T-helper 17 cell (primary cell): ENCODE measurements around the gene ACIN1. TPM values are rescaled to one million over a fixed set of nuclear protein-coding genes. Genes with fewer than 3 reads are reported as not detected.

Experiments
- ATAC-seq: fragments of 150-1000 bp; cut with Tn5 transposase; 2 replicates; pipeline ENCODE4 v1.10.0; 2021; ENCODE audit warnings: mild to moderate bottlenecking, moderate library complexity
- DNase-seq, 3 donors: peaks; one replicate each; pipeline versions ENCODE4 v3.0.0 to v3.0.0-alpha.2; 2020 to 2021
- H3K9me3 ChIP-seq: one replicate; pipeline ENCODE4 v1.7.0; 2013; ENCODE audit warnings: low read length, mild to moderate bottlenecking; ENCODE audit not compliant: control insufficient read depth, poor library complexity, severe bottlenecking
- H3K27ac Mint-ChIP-seq: one replicate; pipeline ENCODE4 v1.8.0; 2022; ENCODE audit warnings: mild to moderate bottlenecking, moderate library complexity, mixed read lengths
- H3K27me3 Mint-ChIP-seq: one replicate; pipeline ENCODE4 v1.8.0; 2022; ENCODE audit warnings: mixed read lengths
- H3K36me3 Mint-ChIP-seq: one replicate; pipeline ENCODE4 v1.8.0; 2022; ENCODE audit warnings: low read depth, mixed read lengths
- H3K4me1 Mint-ChIP-seq: one replicate; pipeline ENCODE4 v1.8.0; 2022; ENCODE audit warnings: mild to moderate bottlenecking, mixed read lengths
- H3K4me3 Mint-ChIP-seq: one replicate; pipeline ENCODE4 v1.8.0; 2022; ENCODE audit warnings: mild to moderate bottlenecking, moderate library complexity, mixed read lengths
- total RNA-seq, 4 donors: library from RNA in 2 of 4; stranded (reverse) in 2 of 4; gene quantifications; one replicate each; pipeline ENCODE4 v1.2.3 and lab custom pipeline; 2022 to 2026

Gene ACIN1
- total RNA-seq, 2 donors from 2014 or later = 264 to 298 TPM

- peak overlapping the region; percentile 88 for H3K27ac Mint-ChIP-seq
- no peaks in the 10 kb centered on the region for H3K36me3 Mint-ChIP-seq
- no peaks in the 10 kb centered on the region for H3K9me3 ChIP-seq
- peak; percentile 65 for ATAC-seq
- peaks cover 13% of the 10 kb centered on the region for H3K27me3 Mint-ChIP-seq
- H3K4me1 Mint-ChIP-seq = peaks cover 28% of the 10 kb centered on the region
- peak in 1 of 3 donors; percentile 19 for DNase-seq
- H3K4me3 Mint-ChIP-seq = peak overlapping the region; percentile 77
These were observed 24.7 kb upstream of the ACIN1 start for GRCh38 chr14:23119363-23120327.

- DNase-seq (no peak), ATAC-seq (no peak)
- Mint-ChIP-seq H3K4me3 (peak within 1 kb of the TSS; percentile 77), H3K4me1 (peaks cover 27% of the 10 kb centered on the region), H3K36me3 (peaks cover 2% of the 10 kb centered on the region), H3K27me3 (peaks cover 19% of the 10 kb centered on the region), H3K27ac (peak within 1 kb of the TSS; percentile 86)
- no peaks in the 10 kb centered on the region for H3K9me3 ChIP-seq
These were observed 23.8 kb upstream of the ACIN1 start, which contains the start of gene CEBPE for GRCh38 chr14:23118506-23119362. Gene CEBPE (minus strand): TSS chr14:23119255. CDS start chr14:23119091, 164 bp downstream.

- Mint-ChIP-seq H3K4me1 (peaks cover 27% of the 10 kb centered on the region), H3K27ac (peak overlapping the region; percentile 16), H3K4me3 (peak overlapping the region; percentile 19), H3K36me3 (peaks cover 2% of the 10 kb centered on the region), H3K27me3 (peaks cover 19% of the 10 kb centered on the region)
- no peaks in the 10 kb centered on the region for H3K9me3 ChIP-seq
- no peak for DNase-seq
- ATAC-seq = no peak
These were observed 22.6 kb upstream of the ACIN1 start for GRCh38 chr14:23117371-23118020.

GRCh38 chr14:23115918-23116317 lies 21.0 kb upstream of the ACIN1 start:
- DNase-seq = no peak
- no peak overlapping the region for H3K4me3 Mint-ChIP-seq
- peaks cover 19% of the 10 kb centered on the region for H3K4me1 Mint-ChIP-seq
- no peak overlapping the region for H3K27ac Mint-ChIP-seq
- peaks cover 19% of the 10 kb centered on the region for H3K27me3 Mint-ChIP-seq
- peaks cover 2% of the 10 kb centered on the region for H3K36me3 Mint-ChIP-seq
- H3K9me3 ChIP-seq = no peaks in the 10 kb centered on the region
- no peak for ATAC-seq

GRCh38 chr14:23115039-23115731 lies 20.2 kb upstream of the ACIN1 start:
- peaks cover 13% of the 10 kb centered on the region for H3K4me1 Mint-ChIP-seq
- H3K27me3 Mint-ChIP-seq = peaks cover 19% of the 10 kb centered on the region
- no peak for ATAC-seq
- no peak overlapping the region for H3K27ac Mint-ChIP-seq
- no peak for DNase-seq
- H3K9me3 ChIP-seq = no peaks in the 10 kb centered on the region
- H3K36me3 Mint-ChIP-seq = peaks cover 2% of the 10 kb centered on the region
- H3K4me3 Mint-ChIP-seq = no peak overlapping the region

- no peak overlapping the region for H3K27ac Mint-ChIP-seq
- no peak for ATAC-seq
- H3K4me3 Mint-ChIP-seq = no peak overlapping the region
- H3K27me3 Mint-ChIP-seq = peaks cover 19% of the 10 kb centered on the region
- no peaks in the 10 kb centered on the region for H3K9me3 ChIP-seq
- no peak for DNase-seq
- peaks cover 8% of the 10 kb centered on the region for H3K4me1 Mint-ChIP-seq
- peaks cover 2% of the 10 kb centered on the region for H3K36me3 Mint-ChIP-seq
These were observed 19.7 kb upstream of the ACIN1 start for GRCh38 chr14:23114669-23115038.

- Mint-ChIP-seq H3K27ac (no peak overlapping the region), H3K4me1 (peaks cover 4% of the 10 kb centered on the region), H3K27me3 (peaks cover 19% of the 10 kb centered on the region), H3K36me3 (peaks cover 2% of the 10 kb centered on the region), H3K4me3 (no peak overlapping the region)
- no peaks in the 10 kb centered on the region for H3K9me3 ChIP-seq
- ATAC-seq (no peak), DNase-seq (no peak)
These were observed 19.2 kb upstream of the ACIN1 start for GRCh38 chr14:23114120-23114458.

- H3K27ac Mint-ChIP-seq = no peak overlapping the region
- ATAC-seq = no peak
These were observed 18.6 kb upstream of the ACIN1 start for GRCh38 chr14:23113431-23114119.

GRCh38 chr14:23112359-23113178 lies 17.6 kb upstream of the ACIN1 start:
- no peaks in the 10 kb centered on the region for H3K9me3 ChIP-seq
- peak; percentile 18 for ATAC-seq
- H3K36me3 Mint-ChIP-seq = peaks cover 2% of the 10 kb centered on the region
- no peak for DNase-seq
- no peak overlapping the region for H3K4me3 Mint-ChIP-seq
- H3K4me1 Mint-ChIP-seq = peaks cover 2% of the 10 kb centered on the region
- no peak overlapping the region for H3K27ac Mint-ChIP-seq
- peaks cover 19% of the 10 kb centered on the region for H3K27me3 Mint-ChIP-seq

More at GRCh38 chr14:23113431-23114119, 18.6 kb upstream of the ACIN1 start:
- H3K36me3 Mint-ChIP-seq = peaks cover 2% of the 10 kb centered on the region
- H3K4me1 Mint-ChIP-seq = peaks cover 2% of the 10 kb centered on the region
- no peaks in the 10 kb centered on the region for H3K9me3 ChIP-seq
- H3K27me3 Mint-ChIP-seq = peaks cover 19% of the 10 kb centered on the region
- H3K4me3 Mint-ChIP-seq = no peak overlapping the region
- DNase-seq = no peak

GRCh38 chr14:23110579-23111365 lies 15.8 kb upstream of the ACIN1 start:
- Mint-ChIP-seq H3K4me3 (no peak overlapping the region), H3K27ac (no peak overlapping the region), H3K27me3 (peaks cover 16% of the 10 kb centered on the region), H3K4me1 (peaks cover 2% of the 10 kb centered on the region), H3K36me3 (peaks cover 2% of the 10 kb centered on the region)
- no peaks in the 10 kb centered on the region for H3K9me3 ChIP-seq
- no peak for DNase-seq
- ATAC-seq = no peak

GRCh38 chr14:23109769-23110168 lies 14.8 kb upstream of the ACIN1 start:
- peaks cover 2% of the 10 kb centered on the region for H3K4me1 Mint-ChIP-seq
- ATAC-seq (no peak), DNase-seq (no peak)
- no peak overlapping the region for H3K27ac Mint-ChIP-seq
- H3K36me3 Mint-ChIP-seq = peaks cover 5% of the 10 kb centered on the region
- H3K4me3 Mint-ChIP-seq = no peak overlapping the region
- no peaks in the 10 kb centered on the region for H3K9me3 ChIP-seq
- peaks cover 8% of the 10 kb centered on the region for H3K27me3 Mint-ChIP-seq
